ENCODE results near the gene NKAIN2.

The NKAIN2 gene

DNA sequence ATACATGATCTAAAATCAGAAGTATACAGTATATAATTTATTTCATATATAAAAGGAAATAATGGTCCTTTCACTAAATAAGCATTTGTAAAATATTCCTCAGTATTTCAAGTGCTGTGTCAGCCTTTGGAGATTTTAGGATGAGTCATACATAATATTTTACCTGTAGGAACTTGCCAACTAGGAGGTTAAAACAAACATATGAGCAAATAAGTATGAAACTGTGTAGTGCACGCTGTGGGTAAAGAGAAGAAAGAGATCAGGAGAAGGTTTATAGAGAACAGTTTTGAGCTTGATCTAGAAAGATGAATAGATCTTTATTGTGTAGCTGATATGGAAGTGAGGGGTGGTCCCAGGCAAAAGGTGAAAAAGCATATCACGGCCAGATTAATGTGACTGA, 988.7 kb downstream of the NKAIN2 start:
- TF ChIP-seq, protein P1, sequence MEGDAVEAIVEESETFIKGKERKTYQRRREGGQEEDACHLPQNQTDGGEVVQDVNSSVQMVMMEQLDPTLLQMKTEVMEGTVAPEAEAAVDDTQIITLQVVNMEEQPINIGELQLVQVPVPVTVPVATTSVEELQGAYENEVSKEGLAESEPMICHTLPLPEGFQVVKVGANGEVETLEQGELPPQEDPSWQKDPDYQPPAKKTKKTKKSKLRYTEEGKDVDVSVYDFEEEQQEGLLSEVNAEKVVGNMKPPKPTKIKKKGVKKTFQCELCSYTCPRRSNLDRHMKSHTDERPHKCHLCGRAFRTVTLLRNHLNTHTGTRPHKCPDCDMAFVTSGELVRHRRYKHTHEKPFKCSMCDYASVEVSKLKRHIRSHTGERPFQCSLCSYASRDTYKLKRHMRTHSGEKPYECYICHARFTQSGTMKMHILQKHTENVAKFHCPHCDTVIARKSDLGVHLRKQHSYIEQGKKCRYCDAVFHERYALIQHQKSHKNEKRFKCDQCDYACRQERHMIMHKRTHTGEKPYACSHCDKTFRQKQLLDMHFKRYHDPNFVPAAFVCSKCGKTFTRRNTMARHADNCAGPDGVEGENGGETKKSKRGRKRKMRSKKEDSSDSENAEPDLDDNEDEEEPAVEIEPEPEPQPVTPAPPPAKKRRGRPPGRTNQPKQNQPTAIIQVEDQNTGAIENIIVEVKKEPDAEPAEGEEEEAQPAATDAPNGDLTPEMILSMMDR (IDR thresholded peaks at IDR 0.05; ENCODE audit: low read depth, low read length) = no peak

DNA sequence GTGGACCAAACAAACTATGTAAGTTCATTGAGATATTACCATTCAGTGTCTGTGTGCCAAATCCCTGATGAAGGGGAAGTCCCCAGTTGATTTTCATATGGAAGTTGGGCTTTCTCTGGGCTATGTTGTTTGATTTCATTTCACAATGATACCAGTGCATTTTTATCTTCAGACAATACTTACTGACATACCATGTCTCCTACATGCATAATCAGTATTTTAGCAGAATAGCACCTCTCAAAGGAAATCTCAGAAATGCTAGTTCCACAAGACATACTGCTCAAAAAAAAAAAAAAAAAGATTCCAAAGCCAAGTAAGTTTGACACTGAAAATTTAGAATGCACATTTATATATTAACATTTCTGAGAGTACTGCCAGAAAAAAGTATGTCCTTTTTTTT, 989.7 kb downstream of the NKAIN2 start:
- H3K4me3 ChIP-seq (ENCODE audit: low read depth, low read length) = no peak overlapping the region
- TF ChIP-seq, protein P1 (IDR thresholded peaks at IDR 0.05; ENCODE audit: low read depth, low read length) = no peak

More for the DNA sequence above, 988.7 kb downstream of the NKAIN2 start:
- no peak overlapping the region for H3K4me3 ChIP-seq (ENCODE audit: low read depth, low read length)

DNA sequence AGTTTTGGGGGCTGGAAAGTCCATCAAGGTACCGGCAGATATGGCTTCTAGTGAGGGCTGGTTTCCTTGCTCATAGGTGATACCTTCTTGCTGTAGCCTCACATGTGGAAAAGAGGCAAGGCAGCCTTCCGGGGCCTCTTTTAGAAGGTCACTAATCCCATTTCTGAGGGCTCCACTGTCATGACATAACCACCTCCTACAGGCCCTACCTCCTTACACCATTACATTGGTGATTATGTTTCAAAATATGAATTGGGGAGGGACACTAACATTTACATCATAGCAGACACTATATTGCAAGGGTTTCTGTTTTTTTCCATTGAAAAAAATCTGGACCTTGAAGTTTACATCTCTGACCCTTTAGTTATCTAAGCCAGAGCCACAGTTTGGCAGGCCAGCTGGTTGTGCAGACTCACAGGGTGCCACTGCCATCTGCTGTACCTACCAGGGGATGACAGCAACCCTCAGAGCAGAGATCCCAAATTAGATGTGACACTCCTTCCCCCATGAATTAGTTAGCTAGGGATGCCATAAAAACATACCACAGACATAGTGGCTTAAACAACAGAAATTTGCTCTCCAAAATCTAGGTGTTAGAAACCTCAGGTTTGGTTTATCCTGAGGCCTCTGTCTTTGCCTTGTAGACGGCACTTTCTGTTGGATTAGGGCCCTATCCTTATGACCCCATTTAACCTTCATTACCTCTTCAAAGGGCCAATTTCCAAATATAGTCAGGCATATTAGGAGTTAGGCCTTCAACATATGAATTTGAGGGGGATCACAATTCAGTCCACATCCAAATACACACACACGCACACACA, 992.2 kb downstream of the NKAIN2 start:
- no peak overlapping the region for H3K4me3 ChIP-seq (ENCODE audit: low read depth, low read length)
- TF ChIP-seq, protein P1 (IDR thresholded peaks at IDR 0.05; ENCODE audit: low read depth, low read length) = no peak

DNA sequence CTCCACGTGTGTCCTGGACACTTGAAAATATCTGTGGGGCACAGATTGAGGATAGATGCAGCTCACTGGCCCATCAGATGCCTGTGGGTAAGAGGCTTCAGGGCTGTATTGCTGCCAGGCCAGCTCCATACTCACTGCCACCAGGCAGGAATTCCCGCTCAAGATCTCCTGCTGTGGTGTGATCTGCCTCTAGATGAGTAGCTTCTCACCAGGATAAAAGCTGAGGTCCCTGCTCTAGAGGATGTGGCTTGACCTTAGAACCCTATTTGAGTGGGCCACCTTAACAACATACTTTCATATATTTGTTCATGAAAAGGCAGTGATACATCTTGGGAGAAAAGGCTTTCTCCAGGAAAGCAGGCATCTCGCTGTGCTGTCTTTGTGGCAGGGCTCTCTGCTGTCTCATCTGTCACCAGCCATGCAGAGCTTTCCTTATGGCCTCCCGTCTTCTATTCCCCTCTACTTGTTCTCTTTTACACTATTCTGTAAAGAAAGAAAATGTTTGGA, 992.9 kb downstream of the NKAIN2 start:
- TF ChIP-seq, protein P1 (IDR thresholded peaks at IDR 0.05; ENCODE audit: low read depth, low read length) = no peak
- H3K4me3 ChIP-seq (ENCODE audit: low read depth, low read length) = no peak overlapping the region

DNA sequence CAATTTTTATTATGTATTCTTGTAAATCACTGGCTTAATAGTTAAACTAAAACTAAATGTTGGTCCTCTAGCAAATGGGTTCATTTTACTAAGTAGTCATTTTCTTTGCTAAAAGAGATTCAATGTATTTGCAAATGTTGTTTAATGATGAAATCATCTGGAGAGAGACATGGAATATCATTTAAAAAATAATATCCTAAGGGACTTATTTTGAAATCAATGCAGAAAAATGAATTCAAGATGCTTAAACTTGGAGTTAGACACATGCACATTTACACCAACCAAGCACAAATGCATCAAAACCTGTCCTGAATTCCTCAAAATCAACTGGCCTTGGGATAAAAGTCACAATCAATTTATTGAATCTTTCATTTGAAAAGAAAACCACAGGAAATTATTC, 993.6 kb downstream of the NKAIN2 start:
- TF ChIP-seq, protein P1 (IDR thresholded peaks at IDR 0.05; ENCODE audit: low read depth, low read length) = no peak
- no peak overlapping the region for H3K4me3 ChIP-seq (ENCODE audit: low read depth, low read length)

DNA sequence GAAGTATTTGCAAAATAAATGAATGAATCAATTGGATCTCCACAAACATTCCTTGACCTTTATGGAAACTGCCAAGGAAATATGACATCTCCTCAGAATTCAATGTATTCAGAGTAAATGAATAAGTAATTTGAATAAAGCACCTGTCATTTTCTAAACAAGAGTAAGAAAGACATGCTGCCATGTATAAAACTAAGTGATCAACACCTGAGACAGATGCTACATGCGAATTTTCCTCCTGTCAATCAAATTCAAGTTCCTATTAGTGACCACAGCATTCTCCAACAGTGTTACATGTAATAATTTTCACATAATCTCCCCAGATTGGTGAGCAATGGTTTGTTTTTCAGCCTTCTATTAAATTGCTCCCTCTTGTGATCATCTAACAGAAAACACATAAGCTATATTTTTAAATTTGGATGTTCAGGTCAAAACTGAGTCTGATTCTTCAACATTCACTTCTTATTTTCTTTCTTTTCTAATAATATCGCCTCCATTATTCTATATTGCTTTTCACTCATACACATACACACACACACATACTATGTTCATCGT, 995.4 kb downstream of the NKAIN2 start:
- TF ChIP-seq, protein P1 (IDR thresholded peaks at IDR 0.05; ENCODE audit: low read depth, low read length) = no peak
- no peak overlapping the region for H3K4me3 ChIP-seq (ENCODE audit: low read depth, low read length)

DNA sequence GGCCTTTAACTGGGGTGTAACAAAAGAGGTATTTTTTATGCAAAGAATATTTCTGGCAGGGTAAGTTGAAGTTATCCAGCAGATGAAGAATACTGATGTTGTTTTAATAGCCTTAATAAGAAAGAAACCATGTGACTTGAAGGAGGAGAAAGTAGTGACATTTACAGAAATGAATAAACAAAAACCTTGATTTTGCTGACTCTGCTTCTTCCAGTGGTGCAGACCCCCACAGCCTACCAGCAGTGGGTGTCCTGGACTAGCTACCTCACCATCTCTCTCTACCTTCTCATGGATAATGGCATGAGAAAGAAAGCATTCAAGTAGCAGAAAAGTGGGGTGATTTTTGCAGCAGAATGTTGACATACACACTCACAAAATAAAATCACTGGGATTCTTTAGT, 996.0 kb downstream of the NKAIN2 start:
- H3K4me3 ChIP-seq (ENCODE audit: low read depth, low read length) = no peak overlapping the region
- TF ChIP-seq, protein P1 (IDR thresholded peaks at IDR 0.05; ENCODE audit: low read depth, low read length) = no peak
